CD4-positive, alpha-beta T cell treated with Interferon alpha-2 for 1 hour (primary cell): ENCODE measurements around the gene UPF2.
"Not testable (repeated sequence)": the region's sequence is repeated elsewhere in the genome, so short reads cannot be mapped to it uniquely, and the experiment has no call there.

Source experiments
- DNase-seq, 2 donors: peaks; one replicate each; pipeline ENCODE4 v3.0.0-alpha.2; 2020 to 2022

UPF2 gene, protein sequence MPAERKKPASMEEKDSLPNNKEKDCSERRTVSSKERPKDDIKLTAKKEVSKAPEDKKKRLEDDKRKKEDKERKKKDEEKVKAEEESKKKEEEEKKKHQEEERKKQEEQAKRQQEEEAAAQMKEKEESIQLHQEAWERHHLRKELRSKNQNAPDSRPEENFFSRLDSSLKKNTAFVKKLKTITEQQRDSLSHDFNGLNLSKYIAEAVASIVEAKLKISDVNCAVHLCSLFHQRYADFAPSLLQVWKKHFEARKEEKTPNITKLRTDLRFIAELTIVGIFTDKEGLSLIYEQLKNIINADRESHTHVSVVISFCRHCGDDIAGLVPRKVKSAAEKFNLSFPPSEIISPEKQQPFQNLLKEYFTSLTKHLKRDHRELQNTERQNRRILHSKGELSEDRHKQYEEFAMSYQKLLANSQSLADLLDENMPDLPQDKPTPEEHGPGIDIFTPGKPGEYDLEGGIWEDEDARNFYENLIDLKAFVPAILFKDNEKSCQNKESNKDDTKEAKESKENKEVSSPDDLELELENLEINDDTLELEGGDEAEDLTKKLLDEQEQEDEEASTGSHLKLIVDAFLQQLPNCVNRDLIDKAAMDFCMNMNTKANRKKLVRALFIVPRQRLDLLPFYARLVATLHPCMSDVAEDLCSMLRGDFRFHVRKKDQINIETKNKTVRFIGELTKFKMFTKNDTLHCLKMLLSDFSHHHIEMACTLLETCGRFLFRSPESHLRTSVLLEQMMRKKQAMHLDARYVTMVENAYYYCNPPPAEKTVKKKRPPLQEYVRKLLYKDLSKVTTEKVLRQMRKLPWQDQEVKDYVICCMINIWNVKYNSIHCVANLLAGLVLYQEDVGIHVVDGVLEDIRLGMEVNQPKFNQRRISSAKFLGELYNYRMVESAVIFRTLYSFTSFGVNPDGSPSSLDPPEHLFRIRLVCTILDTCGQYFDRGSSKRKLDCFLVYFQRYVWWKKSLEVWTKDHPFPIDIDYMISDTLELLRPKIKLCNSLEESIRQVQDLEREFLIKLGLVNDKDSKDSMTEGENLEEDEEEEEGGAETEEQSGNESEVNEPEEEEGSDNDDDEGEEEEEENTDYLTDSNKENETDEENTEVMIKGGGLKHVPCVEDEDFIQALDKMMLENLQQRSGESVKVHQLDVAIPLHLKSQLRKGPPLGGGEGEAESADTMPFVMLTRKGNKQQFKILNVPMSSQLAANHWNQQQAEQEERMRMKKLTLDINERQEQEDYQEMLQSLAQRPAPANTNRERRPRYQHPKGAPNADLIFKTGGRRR

GRCh38 chr10:12042797-12043651 is at the start of gene UPF2:
Gene UPF2 (minus strand): TSS chr10:12042809. CDS start chr10:12035423, 7,386 bp downstream.
- peak; percentile 98 for DNase-seq

GRCh38 chr10:12091421-12091820 is 48.8 kb upstream of the UPF2 start:
- DNase-seq, result no peak

DNA sequence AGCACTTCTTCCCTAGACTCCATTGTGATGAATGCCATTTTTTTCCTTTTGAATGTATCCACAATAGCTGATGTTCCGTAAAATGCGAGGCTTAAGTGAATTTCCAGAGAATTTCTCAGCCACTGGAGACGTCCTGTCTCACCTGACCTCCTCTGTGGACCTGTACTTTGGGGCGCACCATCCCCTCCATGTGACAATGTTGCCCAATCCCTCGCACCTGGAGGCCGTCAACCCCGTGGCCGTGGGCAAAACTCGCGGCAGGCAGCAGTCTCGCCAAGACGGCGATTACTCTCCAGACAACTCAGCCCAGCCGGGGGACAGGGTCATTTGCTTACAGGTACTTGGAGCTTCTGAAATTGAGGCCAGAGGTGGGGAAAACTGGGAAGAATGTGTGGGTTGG is 46.3 kb upstream of the UPF2 start:
- no peak for DNase-seq

GRCh38 chr10:12081879-12082557 is 39.4 kb upstream of the UPF2 start:
- no peak for DNase-seq

- DNase-seq, result no peak
These were observed 38.9 kb upstream of the UPF2 start for GRCh38 chr10:12081470-12081869.

GRCh38 chr10:12077580-12078180 is 35.1 kb upstream of the UPF2 start:
- peak in 1 of 2 donors; percentile 30 for DNase-seq

DNA sequence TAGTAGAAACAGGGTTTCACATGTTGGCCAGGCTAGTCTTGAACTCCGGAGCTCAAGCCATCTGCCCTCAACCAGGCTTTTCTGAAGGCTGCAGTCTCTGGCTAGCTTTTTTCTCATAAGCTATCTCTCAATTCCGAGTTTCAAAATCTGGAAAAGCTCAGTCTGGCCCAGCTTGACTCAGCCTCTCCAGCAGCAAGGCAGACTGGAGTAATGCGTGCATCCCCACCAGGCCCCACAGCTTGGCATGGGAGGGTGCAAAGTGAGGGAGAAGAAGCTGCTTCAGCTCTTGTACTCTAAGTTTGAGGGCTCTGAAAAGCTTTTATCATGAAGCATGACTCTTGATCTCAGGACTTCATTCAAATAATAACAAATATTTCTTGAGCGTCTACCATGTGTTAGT is 30.9 kb upstream of the UPF2 start:
- no peak for DNase-seq

GRCh38 chr10:12071441-12071840 is 28.8 kb upstream of the UPF2 start:
- not testable (repeated sequence) for DNase-seq

GRCh38 chr10:12068449-12069269 is 26.1 kb upstream of the UPF2 start, which contains the start of gene DHTKD1:
Gene DHTKD1 (plus strand): TSS chr10:12068954. CDS start chr10:12069034, 80 bp downstream.
- DNase-seq, result peak; percentile 97 to 98

DNA sequence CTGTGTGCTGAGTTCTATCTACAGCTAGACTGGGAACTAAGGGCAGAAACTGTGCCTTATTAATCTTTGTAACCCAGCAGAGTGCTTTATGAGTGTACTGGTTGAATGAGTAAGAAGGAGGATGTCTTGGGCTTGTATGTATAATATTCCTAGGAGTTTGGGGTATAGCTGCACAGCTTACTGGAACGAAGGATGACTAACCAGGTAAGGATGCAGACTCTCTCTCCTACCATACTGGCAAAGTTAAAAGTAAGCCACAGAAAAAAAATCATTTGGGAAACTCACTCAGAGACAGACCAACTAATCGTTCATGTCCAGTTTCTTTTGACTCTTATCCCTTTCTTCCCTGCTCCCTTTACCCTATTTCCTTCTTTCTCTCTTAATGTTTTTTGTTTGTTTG is 24.7 kb upstream of the UPF2 start:
- DNase-seq, result no peak

- DNase-seq, result no peak
These were observed 20.8 kb upstream of the UPF2 start for GRCh38 chr10:12063483-12063818.

- DNase-seq, result no peak
These were observed 20.3 kb upstream of the UPF2 start for GRCh38 chr10:12062754-12063482.

GRCh38 chr10:12061124-12061523 is 18.5 kb upstream of the UPF2 start:
- DNase-seq, result no peak

DNA sequence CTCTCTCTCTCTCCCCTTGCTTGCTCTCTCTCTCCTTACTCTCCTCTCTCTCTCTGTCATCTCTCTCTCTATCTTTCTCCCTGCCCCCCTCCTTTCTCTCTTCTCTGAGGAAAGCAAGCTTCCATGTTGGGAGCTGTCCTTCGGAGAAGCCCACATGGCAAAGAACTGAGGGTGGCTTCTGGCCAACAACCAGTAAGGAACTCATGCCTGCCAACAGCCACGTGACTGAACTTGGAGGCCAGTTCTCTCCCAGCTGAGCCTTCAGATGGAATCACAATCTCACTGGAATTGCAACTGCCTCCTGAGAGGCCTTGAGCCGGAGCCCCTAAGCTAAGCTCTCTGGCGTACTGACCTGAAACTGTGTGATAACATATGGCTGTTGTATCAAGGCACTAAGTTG is 14.1 kb upstream of the UPF2 start:
- DNase-seq, result no peak

DNA sequence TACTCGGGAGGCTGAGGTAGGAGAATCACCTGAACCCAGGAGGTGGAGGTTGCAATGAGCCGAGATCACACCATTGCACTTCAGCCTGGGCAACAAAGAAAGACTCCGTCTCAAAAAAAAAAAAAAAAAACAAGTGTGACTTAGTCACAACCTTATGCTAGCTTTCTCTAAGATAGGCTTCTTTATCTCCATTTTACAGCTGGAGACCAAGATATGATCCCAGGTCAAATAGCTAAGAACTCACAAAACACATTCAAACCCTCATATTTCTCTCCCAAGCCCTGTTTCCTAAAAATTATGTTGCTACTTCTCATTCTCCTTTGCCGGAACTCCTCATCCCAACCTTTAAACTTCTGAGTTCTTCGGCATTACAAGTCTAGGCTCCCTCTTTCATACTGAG is 13.1 kb upstream of the UPF2 start:
- no peak for DNase-seq

- DNase-seq, result no peak
These were observed 8.6 kb upstream of the UPF2 start for GRCh38 chr10:12051241-12051640.

- DNase-seq, result no peak
These were observed 7.9 kb upstream of the UPF2 start for GRCh38 chr10:12050528-12050927.

DNA sequence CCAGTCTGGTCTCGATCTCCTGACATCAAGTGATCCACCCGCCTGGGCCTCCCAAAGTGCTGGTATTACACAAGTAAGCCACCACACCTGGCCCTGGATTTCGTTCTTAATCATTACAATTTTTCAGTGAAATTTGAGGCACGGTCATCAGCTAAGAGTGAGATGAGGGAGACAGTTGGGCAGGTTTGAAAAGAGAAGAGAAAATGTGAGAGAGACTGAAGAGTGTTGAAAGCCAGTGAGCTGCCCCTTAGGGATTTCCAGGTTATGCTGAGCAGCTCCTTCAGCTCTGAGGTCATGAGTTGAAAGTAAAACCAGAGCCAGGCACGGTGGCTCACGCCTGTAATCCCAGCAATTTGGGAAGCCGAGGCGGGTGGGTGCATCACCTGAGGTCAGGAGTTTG is 5.9 kb upstream of the UPF2 start:
- DNase-seq, result no peak

DNA sequence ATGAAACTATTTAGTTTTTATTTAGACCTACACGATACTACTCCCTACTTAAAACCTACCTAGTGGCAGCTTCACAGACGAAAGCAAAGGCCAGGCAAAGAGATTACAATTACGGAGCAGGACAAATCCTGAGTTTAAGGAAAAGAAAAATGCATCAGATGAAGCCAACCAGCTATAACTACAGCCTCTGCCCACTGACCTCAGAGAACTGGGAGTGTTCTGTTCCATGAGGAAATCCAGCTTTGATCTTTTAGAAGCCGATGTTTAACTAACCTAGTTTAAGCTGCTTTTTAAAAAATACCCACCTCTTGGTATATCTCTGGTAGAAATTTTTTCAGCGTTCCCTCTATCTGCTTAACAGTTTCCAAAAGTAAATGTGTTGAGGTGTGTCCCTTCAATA is 3.0 kb upstream of the UPF2 start:
- DNase-seq, result no peak
